Measurements from ENCODE around the gene UBASH3B. TPM values are rescaled to one million over a fixed set of nuclear protein-coding genes. Genes with fewer than 3 reads are reported as not detected.
"Not testable (repeated sequence)": the region's sequence is repeated elsewhere in the genome, so short reads cannot be mapped to it uniquely, and the experiment has no call there.

Gene UBASH3B
- total RNA-seq, 1 donor from 2014 or later, result 6.7 TPM

DNA sequence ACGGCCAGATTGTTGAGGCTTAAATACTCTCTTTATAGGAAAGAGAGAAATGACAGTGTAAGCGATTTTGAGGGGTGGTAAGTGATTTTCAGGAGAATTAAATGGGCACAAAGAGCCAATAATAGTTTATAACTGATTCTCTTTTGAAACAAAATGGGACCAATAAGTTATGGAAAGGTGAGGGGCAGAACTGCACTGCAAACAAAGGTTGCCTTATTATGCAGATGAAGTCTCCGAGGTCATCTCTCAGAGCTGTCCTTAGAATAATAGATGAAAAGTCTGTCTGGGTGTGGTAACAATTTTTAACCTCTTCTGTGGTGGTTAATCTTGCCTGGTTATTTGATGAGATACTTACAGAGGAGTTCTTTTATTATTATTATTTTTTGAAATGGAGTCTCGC, 168.0 kb downstream of the UBASH3B start:
- H3K9me3 Mint-ChIP-seq (ENCODE audit: unreplicated experiment), result peaks cover 11% of the 10 kb centered on the region
- peaks cover 33% of the 10 kb centered on the region for H3K36me3 Mint-ChIP-seq (ENCODE audit: unreplicated experiment)

DNA sequence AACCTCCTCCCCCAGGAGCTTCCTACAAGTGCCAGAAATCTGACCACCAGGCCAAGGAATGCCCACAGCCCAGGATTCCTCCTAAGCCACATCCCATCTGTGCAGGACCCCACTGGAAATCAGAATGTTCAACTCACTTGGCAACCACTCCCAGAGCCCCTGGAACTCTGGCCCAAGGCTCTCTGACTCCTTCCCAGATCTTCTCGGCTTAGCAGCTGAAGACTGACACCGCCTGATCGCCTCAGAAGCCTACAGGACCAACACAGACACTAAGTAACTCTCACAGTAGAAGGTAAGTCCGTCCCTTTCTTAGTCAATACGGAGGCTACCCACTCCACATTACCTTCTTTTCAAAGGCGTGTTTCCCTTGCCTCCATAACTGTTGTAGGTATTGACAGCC, 173.8 kb downstream of the UBASH3B start:
- H3K4me1 Mint-ChIP-seq (ENCODE audit: low read depth, unreplicated experiment); H3K9me3 Mint-ChIP-seq (ENCODE audit: unreplicated experiment); H3K27me3 Mint-ChIP-seq (ENCODE audit: unreplicated experiment); H3K27ac Mint-ChIP-seq (ENCODE audit: unreplicated experiment); DNase-seq; H3K4me3 Mint-ChIP-seq (ENCODE audit: unreplicated experiment): not testable (repeated sequence)
- peaks cover 11% of the 10 kb centered on the region for H3K36me3 Mint-ChIP-seq (ENCODE audit: unreplicated experiment)

More for the DNA sequence above, 168.0 kb downstream of the UBASH3B start:
- H3K27ac Mint-ChIP-seq (ENCODE audit: unreplicated experiment), result no peak overlapping the region
- DNase-seq, result no peak
- H3K27me3 Mint-ChIP-seq (ENCODE audit: unreplicated experiment), result no peaks in the 10 kb centered on the region
- TF ChIP-seq, protein P1, sequence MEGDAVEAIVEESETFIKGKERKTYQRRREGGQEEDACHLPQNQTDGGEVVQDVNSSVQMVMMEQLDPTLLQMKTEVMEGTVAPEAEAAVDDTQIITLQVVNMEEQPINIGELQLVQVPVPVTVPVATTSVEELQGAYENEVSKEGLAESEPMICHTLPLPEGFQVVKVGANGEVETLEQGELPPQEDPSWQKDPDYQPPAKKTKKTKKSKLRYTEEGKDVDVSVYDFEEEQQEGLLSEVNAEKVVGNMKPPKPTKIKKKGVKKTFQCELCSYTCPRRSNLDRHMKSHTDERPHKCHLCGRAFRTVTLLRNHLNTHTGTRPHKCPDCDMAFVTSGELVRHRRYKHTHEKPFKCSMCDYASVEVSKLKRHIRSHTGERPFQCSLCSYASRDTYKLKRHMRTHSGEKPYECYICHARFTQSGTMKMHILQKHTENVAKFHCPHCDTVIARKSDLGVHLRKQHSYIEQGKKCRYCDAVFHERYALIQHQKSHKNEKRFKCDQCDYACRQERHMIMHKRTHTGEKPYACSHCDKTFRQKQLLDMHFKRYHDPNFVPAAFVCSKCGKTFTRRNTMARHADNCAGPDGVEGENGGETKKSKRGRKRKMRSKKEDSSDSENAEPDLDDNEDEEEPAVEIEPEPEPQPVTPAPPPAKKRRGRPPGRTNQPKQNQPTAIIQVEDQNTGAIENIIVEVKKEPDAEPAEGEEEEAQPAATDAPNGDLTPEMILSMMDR (IDR thresholded peaks at IDR 0.05; ENCODE audit: partially characterized antibody, unreplicated experiment), result no peak
- H3K4me3 Mint-ChIP-seq (ENCODE audit: unreplicated experiment), result no peak overlapping the region
- H3K4me1 Mint-ChIP-seq (ENCODE audit: low read depth, unreplicated experiment), result no peaks in the 10 kb centered on the region

DNA sequence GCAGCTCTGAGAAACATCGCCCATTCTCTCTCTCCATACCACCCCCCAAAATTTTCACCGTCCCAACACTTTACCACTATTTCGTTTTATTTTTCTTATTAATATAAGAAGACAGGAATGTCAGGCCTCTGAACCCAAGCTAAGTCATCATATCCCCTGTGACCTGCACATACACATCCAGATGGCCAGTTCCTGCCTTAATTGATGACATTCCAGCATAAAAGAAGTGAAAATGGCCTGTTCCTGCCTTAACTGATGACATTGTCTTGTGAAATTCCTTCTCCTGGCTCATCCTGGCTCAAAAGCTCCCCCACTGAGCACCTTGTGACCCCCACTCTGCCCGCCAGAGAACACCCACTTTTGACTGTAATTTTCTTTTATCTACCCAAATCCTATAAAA, 176.8 kb downstream of the UBASH3B start:
- not testable (repeated sequence) for H3K27me3 Mint-ChIP-seq (ENCODE audit: unreplicated experiment); H3K36me3 Mint-ChIP-seq (ENCODE audit: unreplicated experiment); H3K9me3 Mint-ChIP-seq (ENCODE audit: unreplicated experiment); H3K4me3 Mint-ChIP-seq (ENCODE audit: unreplicated experiment); DNase-seq; H3K4me1 Mint-ChIP-seq (ENCODE audit: low read depth, unreplicated experiment); H3K27ac Mint-ChIP-seq (ENCODE audit: unreplicated experiment)

DNA sequence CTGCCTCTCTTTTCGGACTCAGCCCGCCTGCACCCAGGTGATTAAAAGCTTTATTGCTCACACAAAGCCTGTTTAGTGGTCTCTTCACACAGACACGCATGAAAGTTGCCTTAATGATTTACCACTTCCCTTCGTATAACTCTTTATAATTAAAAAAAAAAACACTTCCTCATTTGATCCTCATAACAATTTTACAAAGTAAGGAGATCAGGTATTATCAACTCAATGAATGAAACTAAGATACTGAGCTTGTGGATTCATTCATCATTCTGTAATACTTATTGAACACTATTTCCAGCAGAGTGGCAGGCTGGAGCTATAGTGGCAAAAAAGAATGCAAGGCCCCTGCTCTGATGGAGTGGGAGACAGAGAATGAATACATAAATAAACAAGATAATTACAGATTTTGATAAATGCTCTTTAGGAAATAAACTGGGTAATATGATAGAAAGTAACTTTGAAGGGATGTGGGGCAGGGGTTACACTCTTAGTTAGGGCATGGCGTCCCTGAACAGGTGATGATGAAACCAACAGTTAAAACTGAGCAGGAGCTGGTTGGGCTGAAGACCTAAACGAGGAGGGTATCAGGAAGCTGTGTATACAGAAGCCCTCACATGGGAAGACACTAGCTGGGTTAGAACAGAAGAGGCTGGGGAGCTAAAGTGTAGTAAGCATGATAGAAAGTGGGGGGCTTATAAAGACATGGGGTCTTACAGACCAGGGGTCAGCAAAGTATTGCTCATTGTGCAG, 177.4 kb downstream of the UBASH3B start:
- H3K9me3 Mint-ChIP-seq (ENCODE audit: unreplicated experiment), result peaks cover 3% of the 10 kb centered on the region
- peaks cover 5% of the 10 kb centered on the region for H3K4me1 Mint-ChIP-seq (ENCODE audit: low read depth, unreplicated experiment)
- no peaks in the 10 kb centered on the region for H3K36me3 Mint-ChIP-seq (ENCODE audit: unreplicated experiment)

DNA sequence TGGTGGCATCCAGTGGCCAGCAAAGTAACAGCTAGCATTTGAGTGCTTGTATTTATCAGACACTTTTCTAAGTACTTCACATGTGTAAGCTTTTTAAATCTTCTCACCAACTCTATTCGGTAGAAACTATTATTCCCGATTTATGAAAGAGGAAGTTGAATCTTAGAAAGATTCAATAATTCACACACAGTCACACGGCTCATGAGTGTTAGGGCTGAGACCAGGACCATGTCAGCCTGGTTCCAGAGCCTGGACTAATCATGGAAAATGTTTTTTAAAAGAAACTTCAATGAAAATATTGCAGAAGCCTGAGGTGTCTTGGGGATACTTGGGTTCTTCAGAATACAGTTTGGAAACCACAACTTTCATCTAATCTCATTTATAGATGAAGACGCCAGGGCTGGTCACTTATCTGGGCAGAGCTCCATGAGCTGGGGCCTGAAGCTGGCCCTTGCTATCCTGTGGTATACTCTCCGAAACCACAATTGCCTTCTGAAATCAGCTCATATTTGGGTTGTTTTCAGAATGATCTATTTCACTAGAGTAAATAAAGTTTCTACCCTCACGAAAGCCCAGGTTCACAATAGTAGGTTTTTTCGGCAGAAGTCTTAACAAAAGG, 178.4 kb downstream of the UBASH3B start:
- H3K9me3 Mint-ChIP-seq (ENCODE audit: unreplicated experiment), result peaks cover 3% of the 10 kb centered on the region
- no peak overlapping the region for H3K4me3 Mint-ChIP-seq (ENCODE audit: unreplicated experiment)
- peaks cover 5% of the 10 kb centered on the region for H3K4me1 Mint-ChIP-seq (ENCODE audit: low read depth, unreplicated experiment)
- DNase-seq, result no peak
- TF ChIP-seq, protein P1 (IDR thresholded peaks at IDR 0.05; ENCODE audit: partially characterized antibody, unreplicated experiment), result no peak
- no peaks in the 10 kb centered on the region for H3K36me3 Mint-ChIP-seq (ENCODE audit: unreplicated experiment)
- peaks cover 4% of the 10 kb centered on the region for H3K27me3 Mint-ChIP-seq (ENCODE audit: unreplicated experiment)
- H3K27ac Mint-ChIP-seq (ENCODE audit: unreplicated experiment), result no peak overlapping the region

More for the DNA sequence above, 177.4 kb downstream of the UBASH3B start:
- DNase-seq, result no peak
- peaks cover 4% of the 10 kb centered on the region for H3K27me3 Mint-ChIP-seq (ENCODE audit: unreplicated experiment)
- H3K27ac Mint-ChIP-seq (ENCODE audit: unreplicated experiment), result no peak overlapping the region
- TF ChIP-seq, protein P1 (IDR thresholded peaks at IDR 0.05; ENCODE audit: partially characterized antibody, unreplicated experiment), result no peak
- H3K4me3 Mint-ChIP-seq (ENCODE audit: unreplicated experiment), result no peak overlapping the region

DNA sequence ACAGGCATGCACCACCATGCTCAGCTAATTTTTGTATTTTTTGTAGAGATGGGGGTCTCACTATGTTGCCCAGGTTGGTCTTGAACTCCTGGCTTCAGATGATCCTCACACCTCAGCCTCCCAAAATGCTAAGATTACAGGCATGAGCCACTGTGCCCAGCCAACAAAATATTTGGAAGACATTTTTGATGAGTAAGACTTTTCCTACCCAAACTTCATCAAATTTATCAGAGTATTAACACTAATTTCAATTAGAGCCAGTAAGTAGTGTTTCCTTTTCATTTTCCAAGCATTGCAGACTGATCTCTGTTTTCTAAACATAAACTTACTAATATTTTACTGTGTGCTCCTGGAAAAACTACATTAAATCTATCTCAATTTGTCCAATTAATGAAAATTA, 181.4 kb downstream of the UBASH3B start:
- Mint-ChIP-seq H3K9me3 (ENCODE audit: unreplicated experiment) (peaks cover 1% of the 10 kb centered on the region), H3K4me3 (ENCODE audit: unreplicated experiment) (no peak overlapping the region), H3K36me3 (ENCODE audit: unreplicated experiment) (no peaks in the 10 kb centered on the region), H3K4me1 (ENCODE audit: low read depth, unreplicated experiment) (peaks cover 3% of the 10 kb centered on the region), H3K27me3 (ENCODE audit: unreplicated experiment) (peaks cover under 1% of the 10 kb centered on the region), H3K27ac (ENCODE audit: unreplicated experiment) (no peak overlapping the region)
- TF ChIP-seq, protein P1 (IDR thresholded peaks at IDR 0.05; ENCODE audit: partially characterized antibody, unreplicated experiment), result no peak
- no peak for DNase-seq

All from glutamatergic neuron (in vitro differentiated cells).